Measurements from ENCODE around the gene PDXK.
"Not testable (repeated sequence)": the region's sequence is repeated elsewhere in the genome, so short reads cannot be mapped to it uniquely, and the experiment has no call there.

PDXK gene

DNA sequence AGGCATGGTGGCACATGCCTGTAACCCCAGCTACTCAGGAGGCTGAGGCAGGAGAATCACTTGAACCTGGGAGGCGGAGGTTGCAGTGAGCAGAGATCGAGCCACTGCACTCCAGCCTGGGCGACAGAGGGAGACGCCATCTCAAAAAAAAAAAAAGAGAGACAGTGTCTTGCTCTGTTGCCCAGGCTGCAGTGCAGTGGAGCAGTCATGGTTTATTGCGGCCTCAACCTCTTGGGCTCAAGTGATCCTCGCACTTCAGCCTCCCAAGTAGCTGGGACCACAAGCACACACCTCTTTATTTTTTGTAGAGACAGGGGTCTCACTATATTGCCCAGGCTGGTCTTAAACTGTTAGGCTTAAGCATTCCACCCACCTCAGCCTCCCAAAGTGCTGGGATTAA is 38.5 kb upstream of the PDXK start:
- H4K8ac ChIP-seq (ENCODE audit: low read depth, low read length); H2BK15ac ChIP-seq (replicated peaks; ENCODE audit: low read depth); H2BK5ac ChIP-seq (ENCODE audit: low read length); H2BK120ac ChIP-seq (ENCODE audit: low read depth, low read length); H3K79me1 ChIP-seq (ENCODE audit: low read length); H3K4me3 ChIP-seq (ENCODE audit: low read length); H3K4me1 ChIP-seq (ENCODE audit: control insufficient read depth, low read depth, low read length); H3K4ac ChIP-seq (ENCODE audit: low read depth, low read length); DNase-seq; H3K9ac ChIP-seq (ENCODE audit: low read length); H3K79me2 ChIP-seq (ENCODE audit: control insufficient read depth, insufficient read depth, low read length); H3K27me3 ChIP-seq (ENCODE audit: insufficient read depth, low read length, poor library complexity); H3K4me2 ChIP-seq (ENCODE audit: low read length); H3K18ac ChIP-seq (ENCODE audit: low read length); H4K5ac ChIP-seq (ENCODE audit: low read length); H2AK5ac ChIP-seq (ENCODE audit: low read length); H3K23ac ChIP-seq (ENCODE audit: low read length); H3K56ac ChIP-seq (ENCODE audit: low read length); H3K27ac ChIP-seq (ENCODE audit: low read depth, low read length): not testable (repeated sequence)
- no CpG with 5 or more reads among the region's 6 CpGs for WGBS (ENCODE audit: extremely low coverage, insufficient coverage, low lambda C conversion rate)
- peaks cover 14% of the 10 kb centered on the region for H3K36me3 ChIP-seq (ENCODE audit: control insufficient read depth, insufficient read depth, low read length)

DNA sequence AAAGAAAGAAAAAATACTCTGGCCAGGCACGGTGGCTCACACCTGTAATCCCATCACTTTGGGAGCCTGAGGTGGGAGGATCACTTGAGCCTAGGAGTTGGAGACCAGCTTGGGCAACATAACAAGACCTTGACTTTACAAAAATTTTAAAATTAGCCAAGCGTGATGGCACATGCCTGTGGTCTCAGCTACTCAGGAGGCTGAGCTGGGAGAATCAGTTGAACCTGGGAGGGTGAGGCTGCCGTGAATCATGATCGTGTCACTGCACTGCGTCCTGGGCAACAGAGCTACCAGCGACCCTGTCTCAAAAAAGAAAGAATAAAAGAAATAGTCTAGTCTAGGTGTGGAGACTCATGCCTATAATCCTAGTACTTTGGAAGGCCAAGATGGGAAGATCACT is 37.3 kb upstream of the PDXK start:
- no peaks in the 10 kb centered on the region for H3K79me1 ChIP-seq (ENCODE audit: low read length)
- H2AK5ac ChIP-seq (ENCODE audit: low read length), result no peak overlapping the region
- no peak overlapping the region for H3K4ac ChIP-seq (ENCODE audit: low read depth, low read length)
- no peak overlapping the region for H2BK5ac ChIP-seq (ENCODE audit: low read length)
- DNase-seq, result no peak
- H3K23ac ChIP-seq (ENCODE audit: low read length), result no peak overlapping the region
- no peak overlapping the region for H3K9ac ChIP-seq (ENCODE audit: low read length)
- no peak overlapping the region for H2BK120ac ChIP-seq (ENCODE audit: low read depth, low read length)
- H3K4me2 ChIP-seq (ENCODE audit: low read length), result no peak overlapping the region
- H3K79me2 ChIP-seq (ENCODE audit: control insufficient read depth, insufficient read depth, low read length), result peaks cover 2% of the 10 kb centered on the region
- H3K27me3 ChIP-seq (ENCODE audit: insufficient read depth, low read length, poor library complexity), result no peaks in the 10 kb centered on the region
- no peak overlapping the region for H3K18ac ChIP-seq (ENCODE audit: low read length)
- no peak overlapping the region for H3K4me3 ChIP-seq (ENCODE audit: low read length)
- no peaks in the 10 kb centered on the region for H3K4me1 ChIP-seq (ENCODE audit: control insufficient read depth, low read depth, low read length)
- no peak overlapping the region for H3K27ac ChIP-seq (ENCODE audit: low read depth, low read length)
- no peak overlapping the region for H2BK15ac ChIP-seq (replicated peaks; ENCODE audit: low read depth)
- H4K8ac ChIP-seq (ENCODE audit: low read depth, low read length), result no peak overlapping the region
- no peak overlapping the region for H3K56ac ChIP-seq (ENCODE audit: low read length)
- no peak overlapping the region for H4K5ac ChIP-seq (ENCODE audit: low read length)
- H3K36me3 ChIP-seq (ENCODE audit: control insufficient read depth, insufficient read depth, low read length), result peaks cover 10% of the 10 kb centered on the region
- WGBS (ENCODE audit: extremely low coverage, insufficient coverage, low lambda C conversion rate), result no CpG with 5 or more reads among the region's 6 CpGs

- Histone ChIP-seq H3K4me1 (ENCODE audit: control insufficient read depth, low read depth, low read length) (no peaks in the 10 kb centered on the region), H4K5ac (ENCODE audit: low read length) (no peak overlapping the region), H3K18ac (ENCODE audit: low read length) (no peak overlapping the region), H2AK5ac (ENCODE audit: low read length) (no peak overlapping the region), H3K23ac (ENCODE audit: low read length) (no peak overlapping the region), H3K36me3 (ENCODE audit: control insufficient read depth, insufficient read depth, low read length) (peaks cover 13% of the 10 kb centered on the region), H3K9ac (ENCODE audit: low read length) (no peak overlapping the region), H3K4me2 (ENCODE audit: low read length) (no peak overlapping the region), H3K79me2 (ENCODE audit: control insufficient read depth, insufficient read depth, low read length) (peaks cover 2% of the 10 kb centered on the region), H3K27me3 (ENCODE audit: insufficient read depth, low read length, poor library complexity) (no peaks in the 10 kb centered on the region), H3K79me1 (ENCODE audit: low read length) (no peaks in the 10 kb centered on the region), H2BK5ac (ENCODE audit: low read length) (no peak overlapping the region), H3K4ac (ENCODE audit: low read depth, low read length) (no peak overlapping the region), H2BK120ac (ENCODE audit: low read depth, low read length) (no peak overlapping the region), H2BK15ac (replicated peaks; ENCODE audit: low read depth) (no peak overlapping the region), H3K27ac (ENCODE audit: low read depth, low read length) (no peak overlapping the region), H3K4me3 (ENCODE audit: low read length) (no peak overlapping the region), H4K8ac (ENCODE audit: low read depth, low read length) (no peak overlapping the region), H3K56ac (ENCODE audit: low read length) (no peak overlapping the region)
- no CpG with 5 or more reads among the region's 3 CpGs for WGBS (ENCODE audit: extremely low coverage, insufficient coverage, low lambda C conversion rate)
- no peak for DNase-seq
These were observed 34.5 kb upstream of the PDXK start for GRCh38 chr21:43684424-43684823.

DNA sequence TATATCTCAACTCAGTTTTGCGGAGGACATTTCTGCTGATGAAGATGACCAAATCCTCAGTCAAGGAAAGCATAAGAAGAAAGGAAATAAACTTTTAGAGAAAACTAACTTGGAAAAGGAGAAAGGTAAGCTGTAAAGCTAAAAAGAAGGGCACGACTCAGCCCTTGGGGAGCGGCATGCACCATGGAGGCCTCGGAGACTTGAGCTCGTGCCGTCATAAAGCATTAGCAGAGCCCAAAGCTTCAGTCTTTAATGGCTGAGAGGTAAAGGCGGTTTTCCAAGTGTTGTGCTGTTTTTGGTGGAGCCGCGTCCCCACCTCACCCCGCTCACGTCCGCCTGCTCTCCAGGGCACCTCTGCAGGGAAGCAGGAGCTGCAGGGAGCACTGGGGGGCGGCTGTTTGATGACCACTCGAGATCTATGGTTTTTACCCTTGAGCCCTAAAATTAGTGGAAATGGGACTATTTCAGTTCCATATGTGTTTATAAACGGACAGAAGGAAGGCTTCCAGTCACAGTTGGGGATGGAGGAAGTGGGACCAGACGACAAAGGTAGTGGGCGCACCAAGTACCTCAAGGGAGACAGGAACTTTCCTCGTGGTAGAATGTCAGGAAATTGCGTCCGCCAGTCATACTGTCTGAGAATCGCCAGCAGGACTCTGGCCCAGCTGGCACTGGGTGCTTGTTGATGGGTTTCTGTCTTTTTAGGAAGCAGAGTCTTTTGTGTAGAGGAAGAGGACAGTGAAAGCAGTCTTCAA is 31.9 kb upstream of the PDXK start:
- H3K23ac ChIP-seq (ENCODE audit: low read length), result no peak overlapping the region
- no peak overlapping the region for H2BK5ac ChIP-seq (ENCODE audit: low read length)
- H3K18ac ChIP-seq (ENCODE audit: low read length), result no peak overlapping the region
- H3K36me3 ChIP-seq (ENCODE audit: control insufficient read depth, insufficient read depth, low read length), result peaks cover 16% of the 10 kb centered on the region
- no peak for DNase-seq
- no peak overlapping the region for H2BK15ac ChIP-seq (replicated peaks; ENCODE audit: low read depth)
- H4K8ac ChIP-seq (ENCODE audit: low read depth, low read length), result no peak overlapping the region
- no peak overlapping the region for H4K5ac ChIP-seq (ENCODE audit: low read length)
- no peaks in the 10 kb centered on the region for H3K79me1 ChIP-seq (ENCODE audit: low read length)
- H3K9ac ChIP-seq (ENCODE audit: low read length), result no peak overlapping the region
- H3K4me2 ChIP-seq (ENCODE audit: low read length), result no peak overlapping the region
- no peak overlapping the region for H3K4ac ChIP-seq (ENCODE audit: low read depth, low read length)
- no CpG with 5 or more reads among the region's 21 CpGs for WGBS (ENCODE audit: extremely low coverage, insufficient coverage, low lambda C conversion rate)
- H3K56ac ChIP-seq (ENCODE audit: low read length), result no peak overlapping the region
- H2AK5ac ChIP-seq (ENCODE audit: low read length), result no peak overlapping the region
- H2BK120ac ChIP-seq (ENCODE audit: low read depth, low read length), result no peak overlapping the region
- no peak overlapping the region for H3K4me3 ChIP-seq (ENCODE audit: low read length)
- H3K27me3 ChIP-seq (ENCODE audit: insufficient read depth, low read length, poor library complexity), result no peaks in the 10 kb centered on the region
- H3K4me1 ChIP-seq (ENCODE audit: control insufficient read depth, low read depth, low read length), result no peaks in the 10 kb centered on the region
- H3K79me2 ChIP-seq (ENCODE audit: control insufficient read depth, insufficient read depth, low read length), result no peaks in the 10 kb centered on the region
- no peak overlapping the region for H3K27ac ChIP-seq (ENCODE audit: low read depth, low read length)

DNA sequence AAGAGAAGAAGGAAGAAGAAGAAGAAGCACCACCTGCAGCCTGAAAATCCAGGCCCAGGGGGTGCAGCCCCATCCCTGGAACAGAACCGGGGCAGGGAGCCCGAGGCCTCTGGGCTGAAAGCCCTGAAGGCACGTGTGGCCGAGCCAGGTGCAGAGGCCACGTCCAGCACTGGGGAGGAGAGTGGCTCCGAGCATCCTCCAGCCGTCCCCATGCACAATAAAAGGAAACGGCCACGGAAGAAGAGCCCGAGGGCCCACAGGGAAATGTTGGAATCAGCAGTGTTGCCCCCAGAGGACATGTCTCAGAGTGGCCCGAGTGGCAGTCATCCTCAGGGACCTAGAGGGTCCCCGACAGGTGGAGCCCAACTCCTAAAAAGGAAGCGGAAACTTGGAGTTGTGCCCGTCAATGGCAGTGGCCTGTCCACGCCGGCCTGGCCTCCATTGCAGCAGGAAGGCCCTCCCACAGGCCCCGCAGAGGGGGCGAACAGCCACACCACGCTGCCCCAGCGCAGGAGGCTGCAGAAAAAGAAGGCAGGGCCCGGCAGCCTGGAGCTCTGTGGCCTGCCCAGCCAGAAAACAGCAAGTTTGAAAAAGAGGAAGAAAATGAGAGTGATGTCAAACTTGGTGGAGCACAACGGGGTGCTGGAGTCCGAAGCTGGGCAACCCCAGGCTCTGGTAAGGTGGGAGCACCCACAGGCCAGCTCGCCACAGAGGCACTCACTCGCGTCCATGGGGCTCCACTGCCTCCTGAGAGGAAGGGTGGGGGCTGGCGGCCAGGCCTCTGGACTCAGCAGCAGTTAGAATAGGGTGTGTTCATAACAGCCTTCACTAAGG is 31.1 kb upstream of the PDXK start:
- Histone ChIP-seq H4K5ac (ENCODE audit: low read length) (no peak overlapping the region), H3K4me2 (ENCODE audit: low read length) (no peak overlapping the region), H3K27ac (ENCODE audit: low read depth, low read length) (no peak overlapping the region), H3K4me3 (ENCODE audit: low read length) (no peak overlapping the region), H2AK5ac (ENCODE audit: low read length) (no peak overlapping the region), H3K4ac (ENCODE audit: low read depth, low read length) (no peak overlapping the region), H3K79me2 (ENCODE audit: control insufficient read depth, insufficient read depth, low read length) (no peaks in the 10 kb centered on the region), H3K56ac (ENCODE audit: low read length) (no peak overlapping the region), H3K36me3 (ENCODE audit: control insufficient read depth, insufficient read depth, low read length) (peaks cover 20% of the 10 kb centered on the region), H4K8ac (ENCODE audit: low read depth, low read length) (no peak overlapping the region), H3K9ac (ENCODE audit: low read length) (no peak overlapping the region), H3K79me1 (ENCODE audit: low read length) (no peaks in the 10 kb centered on the region), H3K27me3 (ENCODE audit: insufficient read depth, low read length, poor library complexity) (no peaks in the 10 kb centered on the region), H3K23ac (ENCODE audit: low read length) (no peak overlapping the region), H3K18ac (ENCODE audit: low read length) (no peak overlapping the region), H2BK15ac (replicated peaks; ENCODE audit: low read depth) (no peak overlapping the region), H3K4me1 (ENCODE audit: control insufficient read depth, low read depth, low read length) (no peaks in the 10 kb centered on the region), H2BK5ac (ENCODE audit: low read length) (no peak overlapping the region), H2BK120ac (ENCODE audit: low read depth, low read length) (no peak overlapping the region)
- no CpG with 5 or more reads among the region's 27 CpGs for WGBS (ENCODE audit: extremely low coverage, insufficient coverage, low lambda C conversion rate)
- DNase-seq, result no peak
